SW480 (cell line): ENCODE measurements around the gene STMND1.
A peak's percentile ranks its signal among the peaks of the same experiment; 100 is the strongest.

ENCODE experiments used
- DNase-seq: peaks from one replicate; pipeline ENCODE4 v3.0.0-alpha.2; 2016; ENCODE audit warnings: low spot score

STMND1 gene

DNA sequence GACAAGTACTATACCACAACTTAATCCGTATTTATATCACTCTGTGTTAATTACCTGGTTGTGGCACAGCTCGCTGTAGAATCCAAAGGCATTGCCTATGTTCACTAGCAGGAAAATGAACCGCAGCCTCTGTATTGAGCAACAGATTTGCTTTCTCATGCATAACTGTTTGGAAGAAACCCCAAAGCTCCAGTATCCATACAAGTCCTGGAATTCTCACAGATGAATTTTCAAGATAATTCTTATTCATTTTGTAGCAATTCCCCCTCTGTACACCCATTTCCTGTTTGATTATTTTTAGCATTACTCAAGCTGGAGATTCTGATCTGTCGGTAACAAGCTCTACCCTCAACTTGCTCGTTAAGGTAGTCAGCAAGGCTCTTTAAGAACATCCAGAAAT lies 63.5 kb downstream of the STMND1 start:
- DNase-seq = no peak

- DNase-seq = peak; percentile 48
Measured at GRCh38 chr6:17167327-17167979, 65.6 kb downstream of the STMND1 start.

- no peak for DNase-seq
Measured at GRCh38 chr6:17169291-17169690, 67.4 kb downstream of the STMND1 start.

GRCh38 chr6:17169711-17170110 lies 67.9 kb downstream of the STMND1 start:
- DNase-seq = no peak

DNA sequence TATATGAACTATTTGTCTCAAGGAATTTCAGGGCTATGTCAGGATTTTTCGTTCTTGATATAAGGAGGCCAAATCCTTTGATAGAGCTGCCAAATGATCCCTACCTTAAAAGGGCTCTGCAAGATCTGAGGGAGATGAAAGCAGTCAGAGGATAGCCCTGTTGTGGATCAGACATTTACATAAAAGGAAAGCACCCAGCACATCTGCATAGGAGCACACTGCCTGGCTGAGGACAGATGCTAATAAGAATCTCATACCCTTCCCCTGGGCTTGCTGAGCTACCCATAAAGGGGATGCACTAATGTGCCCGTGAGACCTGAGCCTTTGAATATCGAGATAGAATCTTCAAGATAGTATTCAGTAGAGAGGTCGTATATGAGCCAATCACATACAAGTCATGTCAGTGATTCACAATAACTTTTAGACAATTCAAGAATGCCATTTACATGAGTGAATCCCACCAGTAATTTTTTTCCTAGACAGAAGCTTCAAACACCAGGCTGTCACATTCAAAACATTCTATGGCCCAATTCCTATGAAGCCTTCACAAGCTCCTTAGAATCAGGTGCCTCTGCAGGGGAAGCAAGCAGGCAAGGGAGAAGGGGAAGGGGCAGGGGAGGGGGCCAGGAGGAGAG lies 71.1 kb downstream of the STMND1 start:
- DNase-seq = no peak

- DNase-seq = no peak
Measured at GRCh38 chr6:17178326-17178725, 76.5 kb downstream of the STMND1 start.

- peak; percentile 12 for DNase-seq
Measured at GRCh38 chr6:17178754-17179529, 77.1 kb downstream of the STMND1 start.

GRCh38 chr6:17179530-17180073 lies 77.8 kb downstream of the STMND1 start:
- no peak for DNase-seq
